HG02678 (cell line): ENCODE measurements around the gene NR2F1-AS1.

Source experiments
- ATAC-seq: cut with Tn5 transposase; IDR thresholded peaks from one replicate; pipeline ENCODE4 v1.9.1; 2021; ENCODE audit warnings: mild to moderate bottlenecking, moderate library complexity; ENCODE audit not compliant: unreplicated experiment

The NR2F1-AS1 gene

DNA sequence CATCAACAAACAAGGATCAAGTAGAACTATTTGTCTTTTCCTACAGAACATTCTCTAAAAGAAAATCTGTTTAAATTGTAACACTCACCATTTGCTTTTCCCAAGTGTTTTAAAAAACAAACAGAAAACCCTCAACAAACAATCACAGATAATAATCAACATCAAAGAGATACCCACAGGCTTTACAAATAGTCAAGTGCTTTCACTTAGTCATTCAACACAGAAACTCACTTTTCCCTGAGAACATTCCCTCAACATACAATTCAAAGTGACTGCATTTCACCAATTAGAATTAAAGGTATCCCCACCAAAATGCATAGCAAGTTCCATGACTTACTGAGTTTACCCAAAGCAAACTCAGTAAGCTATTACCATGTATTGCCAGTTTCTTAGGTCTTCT, 144.9 kb downstream of the NR2F1-AS1 start:
- ATAC-seq: no peak

GRCh38 chr5:93433422-93433821, 147.6 kb downstream of the NR2F1-AS1 start:
- ATAC-seq: no peak

GRCh38 chr5:93431250-93431649, 149.8 kb downstream of the NR2F1-AS1 start:
- ATAC-seq: no peak

DNA sequence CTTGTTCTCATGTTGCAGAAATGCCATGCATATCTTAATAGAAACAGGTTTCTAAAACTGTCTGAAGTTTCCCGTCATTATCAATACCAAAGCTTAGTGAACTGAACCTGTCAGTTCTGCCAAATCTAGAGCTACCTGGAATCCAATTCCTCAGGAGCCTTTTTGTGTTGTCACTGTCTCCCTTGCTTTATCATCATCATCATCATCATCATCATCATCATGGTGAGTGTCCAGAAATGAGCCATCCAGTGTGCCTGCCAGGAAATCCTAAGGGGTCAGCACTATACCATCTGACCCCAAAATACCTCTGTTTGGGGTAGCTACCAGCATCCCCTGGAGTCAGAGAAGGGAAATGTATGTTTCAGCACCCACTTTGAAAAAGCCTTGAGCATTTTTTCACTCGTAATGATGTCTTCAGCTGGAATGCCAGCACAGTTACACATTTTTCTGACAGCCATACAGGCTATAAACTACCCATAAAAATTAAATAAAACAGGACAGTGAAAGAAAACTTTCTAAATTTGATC, 150.3 kb downstream of the NR2F1-AS1 start:
- no peak for ATAC-seq

DNA sequence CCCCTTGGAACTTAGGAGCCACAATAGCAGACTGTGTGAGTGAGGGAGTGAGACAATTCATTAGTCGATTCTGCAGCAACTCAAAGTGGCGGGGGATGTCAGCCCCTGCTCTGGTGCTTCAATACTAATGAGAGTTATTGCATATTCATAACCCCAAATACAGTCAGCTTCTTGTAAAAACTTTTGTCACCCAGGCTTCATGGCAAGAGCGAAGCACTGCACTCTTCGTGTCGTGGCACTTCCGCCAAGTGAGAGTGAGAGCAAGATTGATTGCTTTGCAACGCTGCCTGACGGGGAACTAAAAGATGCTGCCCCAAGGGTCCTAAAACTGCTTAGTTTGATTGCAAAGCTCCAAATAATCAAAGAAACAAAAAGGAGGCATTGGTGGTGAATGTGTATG, 150.9 kb downstream of the NR2F1-AS1 start:
- ATAC-seq: no peak

DNA sequence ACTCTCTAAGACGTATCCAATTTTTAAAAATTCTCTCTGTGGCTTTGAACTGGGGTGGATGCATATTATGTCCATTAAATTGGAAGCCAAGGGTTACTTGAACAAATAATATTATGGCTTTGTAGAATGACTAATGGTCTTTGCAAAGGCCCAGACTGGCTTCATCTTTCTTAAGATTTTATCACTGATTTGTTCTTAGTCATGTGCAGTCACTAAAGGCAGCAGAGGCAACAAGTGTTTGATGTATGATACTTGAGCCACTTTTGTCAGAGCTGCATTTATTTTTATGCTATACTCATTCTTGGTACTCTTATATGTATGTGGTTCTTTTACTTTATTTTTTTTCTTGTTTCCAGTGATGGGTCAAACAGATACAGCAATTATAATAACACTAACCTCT, 152.2 kb downstream of the NR2F1-AS1 start:
- ATAC-seq: no peak

DNA sequence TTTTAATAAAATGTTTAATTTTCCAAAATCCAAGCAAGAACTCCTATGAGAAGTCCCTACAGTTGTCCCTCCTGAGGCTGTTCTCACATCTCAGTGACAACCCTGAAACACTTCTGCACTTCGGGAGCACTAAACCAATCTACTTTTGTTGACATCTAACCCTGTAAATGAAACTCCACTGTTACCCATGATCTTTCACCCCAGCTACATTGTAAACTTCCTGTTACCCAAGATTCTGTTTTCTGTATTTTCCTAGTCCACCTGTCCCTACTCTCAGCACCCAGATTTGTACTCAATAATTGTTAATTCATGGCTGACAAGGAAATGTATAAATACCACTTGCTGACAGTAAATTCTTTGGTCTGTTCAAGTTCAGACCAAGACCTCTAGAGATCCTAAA, 153.7 kb downstream of the NR2F1-AS1 start:
- no peak for ATAC-seq

- ATAC-seq: no peak
Measured at GRCh38 chr5:93425096-93425495, 155.9 kb downstream of the NR2F1-AS1 start.

DNA sequence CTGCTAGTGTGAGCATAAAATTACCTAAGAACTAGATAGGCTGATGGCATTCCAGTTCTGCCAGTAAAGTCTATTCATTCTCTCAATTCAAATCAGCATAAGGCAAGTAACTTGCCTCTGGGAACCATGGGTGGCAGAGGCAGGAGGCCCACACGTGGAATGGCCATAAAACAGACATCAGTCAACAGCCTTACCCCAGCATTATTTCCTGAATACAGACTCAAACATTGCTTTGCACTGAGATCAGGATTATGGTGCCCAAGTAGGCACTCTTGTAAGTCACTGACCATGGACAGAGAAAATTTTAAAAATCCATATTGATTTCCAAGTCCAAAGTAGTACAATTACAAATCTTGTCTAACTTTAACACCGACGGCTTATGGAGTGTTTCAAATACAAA, 157.7 kb downstream of the NR2F1-AS1 start:
- ATAC-seq: no peak

GRCh38 chr5:93422652-93423280, 158.3 kb downstream of the NR2F1-AS1 start:
- no peak for ATAC-seq

- ATAC-seq: no peak
Measured at GRCh38 chr5:93421987-93422401, 159.0 kb downstream of the NR2F1-AS1 start.

DNA sequence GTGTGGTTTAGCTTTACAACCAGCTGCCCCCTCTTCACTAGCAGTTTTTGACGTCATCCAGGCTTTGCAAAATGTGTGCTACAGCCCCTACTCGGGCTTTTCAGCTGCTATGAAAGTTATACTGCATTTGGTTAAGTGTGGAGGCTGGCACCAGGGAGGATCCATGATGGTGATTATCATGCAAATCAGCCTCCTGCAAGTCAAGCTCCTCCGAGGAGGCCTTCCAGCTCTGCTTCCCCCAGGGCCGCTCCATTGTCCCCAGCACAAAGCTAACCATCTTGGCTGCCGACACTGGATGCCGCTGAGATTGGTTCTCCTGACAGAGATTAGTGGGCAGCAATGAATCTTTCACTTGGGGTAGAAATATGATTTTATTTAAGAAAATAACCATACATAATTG, 159.6 kb downstream of the NR2F1-AS1 start:
- no peak for ATAC-seq

GRCh38 chr5:93417490-93417889, 163.5 kb downstream of the NR2F1-AS1 start:
- ATAC-seq: no peak

GRCh38 chr5:93415819-93416218, 165.2 kb downstream of the NR2F1-AS1 start:
- no peak for ATAC-seq

DNA sequence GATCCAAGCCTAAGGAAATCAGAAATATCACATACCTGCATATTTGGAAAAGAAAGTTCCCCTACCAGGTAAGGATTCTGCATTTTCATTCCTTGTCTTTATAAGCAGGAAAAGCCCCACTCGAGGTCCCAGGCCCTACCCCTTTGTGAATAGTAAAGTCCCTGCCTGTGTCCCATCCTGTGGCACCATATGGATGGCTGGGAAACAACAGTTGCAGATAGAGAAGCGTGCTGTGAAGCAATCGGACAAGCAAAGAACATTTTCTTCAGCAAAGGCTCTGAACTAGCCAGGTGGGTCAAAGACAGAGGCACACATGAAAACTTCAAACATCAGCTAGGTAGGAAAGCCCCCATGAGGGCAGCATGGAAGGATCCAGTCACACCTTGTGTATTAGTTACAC, 169.3 kb downstream of the NR2F1-AS1 start:
- no peak for ATAC-seq

GRCh38 chr5:93409691-93410090, 171.3 kb downstream of the NR2F1-AS1 start:
- ATAC-seq: no peak

DNA sequence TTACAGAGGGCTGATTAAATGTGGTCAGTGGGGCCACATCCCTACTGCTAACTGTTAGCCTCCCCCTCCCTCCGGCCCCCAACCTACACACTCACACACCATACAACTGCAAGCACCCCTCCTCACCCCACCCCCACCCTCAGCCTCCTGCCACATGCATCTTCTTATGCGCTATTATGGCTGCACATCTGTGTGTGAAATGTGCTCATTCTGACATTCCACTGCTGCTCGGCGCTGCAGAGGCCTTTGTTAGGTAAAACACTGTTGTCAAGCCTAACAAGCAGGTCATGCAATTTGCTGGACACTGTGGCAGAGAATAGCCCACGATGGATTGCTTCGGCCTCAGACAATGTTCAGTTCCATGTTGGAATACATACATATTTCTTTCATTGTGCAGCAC, 173.6 kb downstream of the NR2F1-AS1 start:
- no peak for ATAC-seq

GRCh38 chr5:93406971-93407401, 174.0 kb downstream of the NR2F1-AS1 start:
- no peak for ATAC-seq

- no peak for ATAC-seq
Measured at GRCh38 chr5:93404246-93404645, 176.8 kb downstream of the NR2F1-AS1 start.

- ATAC-seq: no peak
Measured at GRCh38 chr5:93403141-93403928, 177.7 kb downstream of the NR2F1-AS1 start.

- ATAC-seq: no peak
Measured at GRCh38 chr5:93402451-93402850, 178.6 kb downstream of the NR2F1-AS1 start.

DNA sequence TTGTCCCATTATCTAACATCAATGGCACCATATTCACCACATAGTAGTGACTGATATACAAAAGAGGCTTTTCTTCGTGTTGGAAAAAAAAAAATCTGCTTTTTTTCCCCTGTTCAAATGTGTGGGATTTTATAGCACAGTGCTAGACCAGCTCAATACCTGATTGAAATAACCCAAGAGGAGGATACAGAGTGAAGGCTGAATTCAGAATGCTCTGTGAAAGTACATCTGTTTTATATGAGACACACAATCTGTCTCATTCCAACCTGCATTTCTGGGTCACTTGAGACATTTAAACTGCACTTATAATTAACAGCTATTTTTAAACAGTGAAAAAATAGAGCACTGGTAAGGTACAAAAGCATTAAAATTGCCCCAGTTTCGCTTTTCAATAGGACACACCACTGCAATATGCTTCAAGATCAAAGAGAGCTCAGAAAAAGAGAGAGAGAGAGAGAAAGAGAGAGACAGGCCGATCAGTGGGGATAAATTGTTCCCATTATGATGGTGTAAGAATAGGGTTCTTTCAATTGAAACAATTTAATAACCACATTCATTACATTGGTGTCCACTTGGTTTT, 179.3 kb downstream of the NR2F1-AS1 start:
- no peak for ATAC-seq
